ENCODE data around the gene ZBTB44.
"Not testable (repeated sequence)": the region's sequence is repeated elsewhere in the genome, so short reads cannot be mapped to it uniquely, and the experiment has no call there.

ZBTB44 gene

GRCh38 chr11:130300567-130300966, 14.2 kb downstream of the ZBTB44 start:
- no peak for TF ChIP-seq TOX (CRISPR knock-in tag; IDR thresholded peaks at IDR 0.05; ENCODE audit: borderline replicate concordance)
- no peak for TF ChIP-seq ZNF70 (CRISPR knock-in tag; IDR thresholded peaks at IDR 0.05)
- no peak for TF ChIP-seq BACH2 (CRISPR knock-in tag; IDR thresholded peaks at IDR 0.05; ENCODE audit: borderline replicate concordance)
- no peak for TF ChIP-seq RARB (CRISPR knock-in tag; IDR thresholded peaks at IDR 0.05)
- no peak for TF ChIP-seq ZNF565 (CRISPR knock-in tag; conservative IDR thresholded peaks at IDR 0.05; ENCODE audit: low read depth)
- TF ChIP-seq PPARA (CRISPR knock-in tag; IDR thresholded peaks at IDR 0.05; ENCODE audit: borderline replicate concordance), result no peak
- TF ChIP-seq OSR1 (CRISPR knock-in tag; IDR thresholded peaks at IDR 0.05), result no peak
- no peak for TF ChIP-seq ZC3H10 (CRISPR knock-in tag; IDR thresholded peaks at IDR 0.05)
- no peak for ATAC-seq

- TF ChIP-seq CSDC2 (CRISPR knock-in tag; IDR thresholded peaks at IDR 0.05), result no peak
- TF ChIP-seq OSR1 (CRISPR knock-in tag; IDR thresholded peaks at IDR 0.05), result no peak
- no peak for TF ChIP-seq TCF4 (CRISPR knock-in tag; IDR thresholded peaks at IDR 0.05; ENCODE audit: borderline replicate concordance)
- TF ChIP-seq ZNF8 (CRISPR knock-in tag; IDR thresholded peaks at IDR 0.05), result no peak
- TF ChIP-seq ARNTL (CRISPR knock-in tag; IDR thresholded peaks at IDR 0.05; ENCODE audit: borderline replicate concordance, low read depth), result no peak
- no peak for TF ChIP-seq GLIS3 (CRISPR knock-in tag; IDR thresholded peaks at IDR 0.05)
- TF ChIP-seq ESRRG (CRISPR knock-in tag; IDR thresholded peaks at IDR 0.05), result no peak
- TF ChIP-seq ZC3H10 (CRISPR knock-in tag; IDR thresholded peaks at IDR 0.05), result no peak
- no peak for TF ChIP-seq CSRNP3 (CRISPR knock-in tag; IDR thresholded peaks at IDR 0.05)
- TF ChIP-seq SNAI2 (CRISPR knock-in tag; IDR thresholded peaks at IDR 0.05), result no peak
- no peak for TF ChIP-seq TOX (CRISPR knock-in tag; IDR thresholded peaks at IDR 0.05; ENCODE audit: borderline replicate concordance)
- TF ChIP-seq POU6F1 (CRISPR knock-in tag; IDR thresholded peaks at IDR 0.05; ENCODE audit: borderline replicate concordance, low read depth), result no peak
- no peak for TF ChIP-seq ZNF565 (CRISPR knock-in tag; conservative IDR thresholded peaks at IDR 0.05; ENCODE audit: low read depth)
- no peak for TF ChIP-seq ISL1 (CRISPR knock-in tag; IDR thresholded peaks at IDR 0.05)
- no peak for TF ChIP-seq BACH2 (CRISPR knock-in tag; IDR thresholded peaks at IDR 0.05; ENCODE audit: borderline replicate concordance)
- no peak for TF ChIP-seq PPARA (CRISPR knock-in tag; IDR thresholded peaks at IDR 0.05; ENCODE audit: borderline replicate concordance)
- no peak for ATAC-seq
Measured at GRCh38 chr11:130299978-130300377, 14.7 kb downstream of the ZBTB44 start.

- no peak for ATAC-seq
- TF ChIP-seq OSR1 (CRISPR knock-in tag; IDR thresholded peaks at IDR 0.05), result no peak
Measured at GRCh38 chr11:130295657-130296056, 19.1 kb downstream of the ZBTB44 start.

GRCh38 chr11:130282111-130282510, 32.6 kb downstream of the ZBTB44 start:
- no peak for TF ChIP-seq GLIS3 (CRISPR knock-in tag; IDR thresholded peaks at IDR 0.05)
- no peak for TF ChIP-seq RARB (CRISPR knock-in tag; IDR thresholded peaks at IDR 0.05)
- no peak for TF ChIP-seq TOX (CRISPR knock-in tag; IDR thresholded peaks at IDR 0.05; ENCODE audit: borderline replicate concordance)
- no peak for TF ChIP-seq CSDC2 (CRISPR knock-in tag; IDR thresholded peaks at IDR 0.05)
- TF ChIP-seq ZNF565 (CRISPR knock-in tag; conservative IDR thresholded peaks at IDR 0.05; ENCODE audit: low read depth), result no peak
- TF ChIP-seq ARNTL (CRISPR knock-in tag; IDR thresholded peaks at IDR 0.05; ENCODE audit: borderline replicate concordance, low read depth), result no peak
- no peak for TF ChIP-seq BACH2 (CRISPR knock-in tag; IDR thresholded peaks at IDR 0.05; ENCODE audit: borderline replicate concordance)
- no peak for TF ChIP-seq TCF4 (CRISPR knock-in tag; IDR thresholded peaks at IDR 0.05; ENCODE audit: borderline replicate concordance)
- TF ChIP-seq CREB5 (CRISPR knock-in tag; IDR thresholded peaks at IDR 0.05; ENCODE audit: low read depth), result no peak
- TF ChIP-seq ZFP3 (CRISPR knock-in tag; IDR thresholded peaks at IDR 0.05), result no peak
- TF ChIP-seq ZC3H10 (CRISPR knock-in tag; IDR thresholded peaks at IDR 0.05), result no peak
- TF ChIP-seq POU6F1 (CRISPR knock-in tag; IDR thresholded peaks at IDR 0.05; ENCODE audit: borderline replicate concordance, low read depth), result no peak
- TF ChIP-seq ZNF8 (CRISPR knock-in tag; IDR thresholded peaks at IDR 0.05), result no peak
- no peak for ATAC-seq

GRCh38 chr11:130281341-130281740, 33.4 kb downstream of the ZBTB44 start:
- ATAC-seq, result not testable (repeated sequence)
